ENCODE results near the gene KRT17.
"Not testable (repeated sequence)": the region's sequence is repeated elsewhere in the genome, so short reads cannot be mapped to it uniquely, and the experiment has no call there.

The KRT17 gene

DNA sequence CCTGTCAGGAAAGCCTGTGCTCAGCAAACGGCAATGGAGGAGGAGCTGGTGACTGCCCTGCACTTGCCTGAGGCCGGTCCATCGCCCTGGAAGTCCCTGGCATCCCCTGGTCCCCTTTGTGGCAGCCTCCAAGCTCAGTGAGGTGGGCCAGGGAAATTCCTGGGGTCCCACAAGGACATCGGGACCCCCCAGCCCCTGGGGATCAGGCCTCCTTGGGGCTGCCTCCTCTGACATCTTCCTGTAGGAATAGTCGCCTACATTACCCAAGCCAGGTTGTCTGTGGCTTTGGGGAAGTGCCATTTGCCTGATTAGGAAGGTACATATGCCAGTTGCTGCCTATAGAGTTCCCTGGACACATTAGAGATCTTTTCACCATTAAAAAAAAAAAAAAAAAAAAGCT, 45.4 kb downstream of the KRT17 start:
- DNase-seq (ENCODE audit: low read depth in 2 of 3, low spot score in 1 of 3) = no peak

DNA sequence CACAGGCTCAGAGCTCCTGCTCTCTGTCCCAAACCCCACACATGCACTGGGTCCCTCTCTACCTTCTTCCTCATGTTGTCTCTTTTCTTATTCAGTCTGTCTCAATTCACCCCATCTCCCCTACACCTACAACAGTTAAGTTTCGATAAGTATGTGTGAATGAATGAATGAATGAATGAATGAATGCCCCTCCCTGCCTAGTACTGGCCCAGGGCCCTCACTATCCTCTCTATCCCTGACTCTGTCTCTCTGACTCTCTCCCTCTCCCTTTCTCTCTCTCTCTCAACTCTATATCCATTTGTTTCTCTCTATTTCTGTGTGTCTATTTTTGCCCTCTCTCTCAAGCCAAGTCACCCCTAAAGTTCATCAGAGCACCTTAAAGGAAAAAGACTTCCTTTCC, 45.8 kb downstream of the KRT17 start:
- no peak for DNase-seq (ENCODE audit: low read depth in 2 of 3, low spot score in 1 of 3)

- DNase-seq (ENCODE audit: low read depth in 2 of 3, low spot score in 1 of 3) = not testable (repeated sequence)
Measured at GRCh38 chr17:41576740-41577139, 47.6 kb downstream of the KRT17 start.

DNA sequence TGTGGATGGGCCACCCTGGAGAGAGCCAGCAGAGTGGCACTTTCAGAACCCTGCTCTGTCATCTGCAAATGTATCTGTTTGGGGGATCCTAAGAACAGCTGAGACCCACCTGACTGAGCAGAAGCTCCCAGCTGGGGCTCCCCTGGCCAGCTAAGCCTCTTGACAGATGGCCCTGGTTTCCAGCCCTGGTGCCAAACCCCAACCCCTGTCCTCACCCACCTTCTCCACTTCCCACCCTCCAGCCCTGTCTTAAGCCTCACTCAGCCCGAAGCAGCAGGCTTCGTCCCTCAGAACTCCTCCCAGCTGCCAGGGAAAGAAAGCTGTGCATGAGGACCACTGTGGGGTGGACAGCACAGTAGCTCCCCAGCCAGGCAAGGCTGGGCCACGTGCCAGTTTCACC, 49.0 kb downstream of the KRT17 start:
- no peak for DNase-seq (ENCODE audit: low read depth in 2 of 3, low spot score in 1 of 3)

- no peak for DNase-seq (ENCODE audit: low read depth in 2 of 3, low spot score in 1 of 3)
Measured at GRCh38 chr17:41571561-41572434, 52.6 kb downstream of the KRT17 start, which contains the start of gene KRT9. TSS of gene KRT9 (minus strand) at chr17:41572059. CDS start at chr17:41571992, 67 bp downstream.

Measured in stimulated activated CD4-positive, alpha-beta T cell treated with anti-CD3 and anti-CD28 coated beads, Interleukin-12 subunit alpha, Interleukin-12 subunit beta, amount 100 ng/mL, for 48 hours (primary cell).